GM21390 (cell line): ENCODE results near the gene SNAPC3.
"Not testable (repeated sequence)": the region's sequence is repeated elsewhere in the genome, so short reads cannot be mapped to it uniquely, and the experiment has no call there.

ENCODE experiments used
- ATAC-seq: cut with Tn5 transposase; IDR thresholded peaks from one replicate; pipeline ENCODE4 v1.9.1; 2021; ENCODE audit not compliant: unreplicated experiment

The SNAPC3 gene

GRCh38 chr9:15421990-15422371 lies 695 bp upstream of the SNAPC3 start:
- no peak for ATAC-seq

- ATAC-seq, result peak; percentile 6
Observed at GRCh38 chr9:15423231-15423985, 732 bp downstream of the SNAPC3 start.

GRCh38 chr9:15426019-15426418 lies 3.3 kb downstream of the SNAPC3 start:
- ATAC-seq, result peak; percentile 37

GRCh38 chr9:15427702-15428101 lies 5.0 kb downstream of the SNAPC3 start:
- ATAC-seq, result not testable (repeated sequence)

GRCh38 chr9:15430920-15431844 lies 8.5 kb downstream of the SNAPC3 start:
- ATAC-seq, result no peak

- no peak for ATAC-seq
Observed at GRCh38 chr9:15433191-15433590, 10.5 kb downstream of the SNAPC3 start.

- ATAC-seq, result peak; percentile 75
Observed at GRCh38 chr9:15433661-15434060, 11.0 kb downstream of the SNAPC3 start.

- no peak for ATAC-seq
Observed at GRCh38 chr9:15438891-15439290, 16.2 kb downstream of the SNAPC3 start.

- ATAC-seq, result not testable (repeated sequence)
Observed at GRCh38 chr9:15441841-15442240, 19.2 kb downstream of the SNAPC3 start.

GRCh38 chr9:15442264-15442663 lies 19.6 kb downstream of the SNAPC3 start:
- ATAC-seq, result not testable (repeated sequence)

GRCh38 chr9:15444141-15444540 lies 21.5 kb downstream of the SNAPC3 start:
- no peak for ATAC-seq

GRCh38 chr9:15453956-15454355 lies 31.3 kb downstream of the SNAPC3 start:
- ATAC-seq, result no peak

- no peak for ATAC-seq
Observed at GRCh38 chr9:15461056-15461455, 38.4 kb downstream of the SNAPC3 start.

- no peak for ATAC-seq
Observed at GRCh38 chr9:15461601-15462000, 38.9 kb downstream of the SNAPC3 start.

GRCh38 chr9:15468145-15468544 lies 45.5 kb downstream of the SNAPC3 start:
- no peak for ATAC-seq

- ATAC-seq, result no peak
Observed at GRCh38 chr9:15469406-15469805, 46.7 kb downstream of the SNAPC3 start.

GRCh38 chr9:15469862-15470261 lies 47.2 kb downstream of the SNAPC3 start:
- ATAC-seq, result no peak

GRCh38 chr9:15475923-15476536 lies 53.4 kb downstream of the SNAPC3 start:
- ATAC-seq, result no peak

- no peak for ATAC-seq
Observed at GRCh38 chr9:15480028-15480427, 57.4 kb downstream of the SNAPC3 start.

- ATAC-seq, result no peak
Observed at GRCh38 chr9:15482146-15482545, 59.5 kb downstream of the SNAPC3 start.

- ATAC-seq, result no peak
Observed at GRCh38 chr9:15484802-15485201, 62.1 kb downstream of the SNAPC3 start.
